Colon (tissue), 2 donors: ENCODE data around the gene CTNND1.

Experiments
- FAIRE-seq: peaks from 2 replicates; lab custom pipeline; 2012; peaks lifted over from hg19 to GRCh38; lab: Jason Lieb, UNC
- donor health status: control.
- donor health status: control.

CTNND1 gene

DNA sequence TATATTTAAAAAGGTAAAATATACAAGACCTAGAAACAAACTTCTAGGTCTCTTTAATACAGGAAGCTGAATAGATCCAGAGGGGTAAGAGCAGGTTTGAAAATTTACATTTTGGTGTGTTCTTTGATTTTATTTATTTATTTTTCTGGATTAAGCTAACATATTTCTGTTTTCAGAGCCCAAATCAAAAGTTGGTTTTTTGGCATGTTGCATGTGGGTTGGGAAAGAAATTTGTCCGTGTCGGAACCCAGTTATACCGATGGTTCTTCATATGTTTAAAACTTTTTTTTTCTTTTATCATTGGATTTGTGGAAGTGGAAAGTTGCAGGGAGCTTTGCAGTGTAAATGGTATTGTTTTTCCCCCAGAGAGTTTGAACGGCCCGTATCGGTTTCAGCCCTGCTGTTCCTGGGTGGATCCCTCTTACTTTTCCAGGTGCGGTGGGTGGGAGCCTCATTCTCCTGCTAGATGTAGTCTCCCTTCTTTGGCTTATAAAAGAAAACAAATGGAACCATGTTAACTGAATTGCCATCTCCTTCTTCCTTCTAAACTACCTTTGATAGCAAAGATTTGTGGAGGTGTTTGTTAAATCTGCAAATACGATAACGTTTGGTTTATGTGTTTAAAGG is 746 bp downstream of the CTNND1 start:
- FAIRE-seq: no peak

GRCh38 chr11:57763568-57763967 is 2.0 kb downstream of the CTNND1 start:
- no peak for FAIRE-seq

- no peak for FAIRE-seq
Measured at GRCh38 chr11:57764021-57764420, 2.4 kb downstream of the CTNND1 start.

- FAIRE-seq: no peak
Measured at GRCh38 chr11:57764566-57764965, 3.0 kb downstream of the CTNND1 start.

- FAIRE-seq: no peak
Measured at GRCh38 chr11:57764972-57765371, 3.4 kb downstream of the CTNND1 start.

DNA sequence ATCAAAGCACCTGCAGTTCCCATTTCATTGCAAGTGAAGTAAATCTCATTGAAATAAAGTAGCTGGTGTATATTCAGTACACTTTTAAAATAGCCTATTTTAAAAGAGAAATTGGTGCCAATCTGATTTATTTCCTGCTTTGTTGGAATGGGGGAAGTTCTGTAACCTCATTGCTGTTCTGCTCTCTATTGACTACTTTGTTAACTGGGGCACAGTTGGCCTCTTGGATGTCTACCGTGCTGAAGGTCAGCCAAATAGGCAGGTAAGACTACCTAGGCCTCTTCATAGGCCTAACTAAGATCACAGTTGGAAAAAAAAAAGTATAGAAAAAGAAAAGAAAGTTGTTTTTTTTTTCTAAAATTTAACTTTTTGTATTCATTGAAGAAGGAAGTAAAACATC is 9.2 kb downstream of the CTNND1 start:
- no peak for FAIRE-seq

DNA sequence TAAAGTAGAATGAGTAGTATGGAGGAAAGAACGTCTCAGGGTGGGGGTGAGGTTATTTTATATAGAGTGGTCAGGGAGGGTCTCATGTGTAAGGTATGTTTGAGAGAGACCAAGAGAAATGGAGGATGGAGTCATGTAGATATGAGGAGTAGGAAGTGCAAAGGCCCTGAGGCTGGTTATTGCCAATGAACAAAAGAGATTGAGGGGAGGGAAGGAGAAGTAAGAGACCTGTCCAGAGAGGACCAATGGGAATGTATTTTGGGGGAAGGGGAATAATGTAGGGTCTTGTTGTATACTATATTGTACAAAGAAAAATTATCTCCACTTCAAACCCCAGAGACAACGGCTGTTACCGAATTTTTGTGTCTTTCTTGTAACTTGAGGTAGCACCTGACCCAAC is 9.8 kb downstream of the CTNND1 start:
- FAIRE-seq: no peak

GRCh38 chr11:57772562-57772961 is 11.0 kb downstream of the CTNND1 start:
- FAIRE-seq: no peak

- FAIRE-seq: no peak
Measured at GRCh38 chr11:57773026-57773598, 11.5 kb downstream of the CTNND1 start.

- no peak for FAIRE-seq
Measured at GRCh38 chr11:57775491-57775890, 13.9 kb downstream of the CTNND1 start.

GRCh38 chr11:57776031-57776521 is 14.5 kb downstream of the CTNND1 start:
- FAIRE-seq: no peak

DNA sequence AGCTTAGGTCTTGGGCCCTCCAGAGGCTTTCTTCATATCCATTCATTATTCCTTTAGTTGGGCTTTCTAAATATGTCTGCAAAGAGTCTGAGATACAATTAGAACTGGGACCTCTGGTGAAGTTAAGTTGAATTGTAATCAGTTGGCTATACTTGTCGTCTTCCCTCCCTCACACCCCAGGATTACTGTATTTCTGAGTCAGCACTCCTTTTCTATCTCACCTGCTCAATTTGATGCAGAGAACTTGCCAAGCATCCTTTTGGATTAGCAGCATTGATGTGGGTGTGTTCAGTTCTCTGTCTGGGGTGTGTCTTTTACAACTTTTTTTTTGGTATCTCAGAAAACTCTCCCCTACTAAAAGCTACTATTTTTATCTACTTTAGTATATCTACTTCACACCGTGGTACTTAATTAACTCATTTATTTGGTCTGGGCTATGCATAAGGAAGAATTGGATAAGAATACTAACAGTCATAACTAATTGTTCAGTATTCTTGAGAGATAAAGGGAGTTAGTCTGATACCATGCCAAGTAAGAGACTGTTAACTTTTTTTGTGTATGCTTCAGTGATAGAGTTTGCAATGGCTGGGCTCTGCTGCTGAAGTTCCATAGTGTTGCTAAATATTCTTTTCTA is 15.1 kb downstream of the CTNND1 start:
- no peak for FAIRE-seq

DNA sequence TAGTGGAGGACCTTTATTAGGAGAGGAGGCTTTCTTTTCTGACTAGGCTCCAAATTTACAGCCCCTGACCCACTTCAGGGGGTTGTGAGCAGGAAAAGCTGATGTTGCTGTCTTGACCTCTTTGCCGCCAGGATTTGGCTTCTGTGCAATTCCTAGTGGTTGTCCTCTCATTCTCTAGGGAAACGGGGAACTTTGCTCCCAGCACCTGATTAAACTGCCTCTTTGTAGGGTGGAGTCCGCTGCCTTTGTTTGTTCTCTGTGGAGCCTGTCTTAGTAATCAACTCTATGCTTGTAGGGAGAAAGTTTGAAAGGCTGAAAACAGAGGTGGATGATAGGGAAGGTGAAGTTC is 16.3 kb downstream of the CTNND1 start:
- FAIRE-seq: no peak

DNA sequence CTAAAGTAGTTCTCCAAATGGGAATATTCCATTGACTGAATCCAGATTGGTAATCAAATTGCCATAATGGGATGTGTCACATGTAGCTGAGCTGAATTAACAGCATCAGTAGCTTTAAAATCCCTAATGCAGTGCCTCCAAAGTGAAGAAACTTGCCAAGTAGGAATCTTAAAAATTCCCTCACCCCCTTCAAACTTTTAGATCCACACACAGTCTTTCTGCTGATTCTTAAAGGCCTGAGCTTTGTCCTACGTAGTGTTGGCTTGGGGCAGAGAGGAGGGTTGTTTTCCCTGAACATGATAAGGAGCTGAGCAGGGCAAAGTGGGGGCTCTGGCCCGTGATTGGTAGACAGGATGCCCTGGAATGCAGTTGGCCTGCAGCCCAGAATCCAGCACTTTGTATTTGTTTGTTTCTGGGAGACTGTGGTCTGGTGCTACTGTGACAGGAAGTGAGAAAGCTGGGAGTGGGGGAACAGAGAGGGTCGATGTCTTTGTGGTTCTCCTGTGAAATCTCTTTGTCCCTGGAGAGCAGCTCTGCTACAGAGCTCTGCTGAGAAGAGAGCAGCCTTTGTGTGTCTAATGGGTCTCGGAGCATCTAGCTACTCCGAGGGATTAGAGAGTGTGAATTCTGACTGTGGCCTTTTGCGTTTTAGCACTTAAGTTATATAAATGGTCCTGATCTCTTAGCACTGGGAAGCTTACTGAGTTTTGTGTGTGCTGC is 16.9 kb downstream of the CTNND1 start:
- FAIRE-seq: no peak

DNA sequence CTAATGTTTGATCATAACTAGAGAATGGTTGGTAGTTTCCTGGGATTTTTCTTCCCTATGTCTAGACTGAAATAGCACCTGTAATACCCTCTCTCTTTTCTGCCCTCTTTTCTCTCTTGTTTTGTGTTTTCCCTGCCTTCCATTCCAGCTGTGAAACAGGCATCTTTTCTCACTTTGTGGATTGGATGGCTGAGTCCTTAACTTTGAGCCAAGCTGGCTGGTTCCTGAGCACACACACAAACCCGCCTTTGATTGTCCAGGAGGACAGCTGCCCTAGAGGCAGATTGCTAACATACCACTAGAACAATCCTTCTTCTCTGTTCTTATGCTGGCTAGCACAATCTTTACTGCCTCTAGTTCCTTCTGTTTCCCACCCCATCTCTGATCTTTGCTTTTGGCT is 17.7 kb downstream of the CTNND1 start:
- no peak for FAIRE-seq

DNA sequence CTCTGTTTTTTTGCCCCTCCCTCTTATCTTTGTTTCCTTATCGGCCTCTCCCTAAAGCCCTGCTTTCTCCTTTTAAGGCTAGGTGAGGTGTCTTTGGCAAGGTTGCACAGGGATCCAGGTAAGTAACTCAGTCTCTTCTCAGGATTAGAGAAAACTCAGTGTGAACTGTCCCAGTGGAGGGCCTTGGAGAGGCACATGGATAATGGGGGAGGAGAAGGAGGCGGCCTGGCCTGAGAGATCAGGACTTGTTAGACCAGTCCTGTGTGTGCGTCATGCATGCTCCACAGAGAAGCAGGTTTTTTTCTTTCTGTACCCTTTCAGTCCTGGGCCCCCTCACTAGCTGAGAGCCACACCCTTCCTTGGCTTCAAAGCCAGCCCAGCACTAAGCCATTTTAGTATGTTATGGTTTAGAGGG is 19.9 kb downstream of the CTNND1 start:
- no peak for FAIRE-seq

GRCh38 chr11:57785072-57785471 is 23.5 kb downstream of the CTNND1 start:
- FAIRE-seq: no peak

DNA sequence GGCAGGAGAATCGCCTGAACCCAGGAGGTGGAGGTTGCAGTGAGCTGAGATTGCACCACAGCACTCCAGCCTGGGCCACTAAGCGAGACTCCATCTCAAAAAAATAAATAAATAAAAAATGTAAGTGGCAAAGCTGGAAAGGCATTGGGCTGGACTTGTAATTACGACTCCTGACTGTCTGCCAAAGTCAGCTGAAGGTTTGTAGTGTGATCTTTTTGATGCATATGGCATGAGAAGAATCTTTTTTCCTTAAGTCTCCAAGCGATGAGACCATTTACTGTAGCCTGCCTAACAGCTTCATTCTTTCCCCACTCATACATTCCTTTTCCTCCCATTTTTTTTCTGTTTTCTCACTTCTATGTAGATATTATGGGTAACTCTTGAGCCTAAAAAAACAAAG is 24.8 kb downstream of the CTNND1 start:
- FAIRE-seq: no peak

DNA sequence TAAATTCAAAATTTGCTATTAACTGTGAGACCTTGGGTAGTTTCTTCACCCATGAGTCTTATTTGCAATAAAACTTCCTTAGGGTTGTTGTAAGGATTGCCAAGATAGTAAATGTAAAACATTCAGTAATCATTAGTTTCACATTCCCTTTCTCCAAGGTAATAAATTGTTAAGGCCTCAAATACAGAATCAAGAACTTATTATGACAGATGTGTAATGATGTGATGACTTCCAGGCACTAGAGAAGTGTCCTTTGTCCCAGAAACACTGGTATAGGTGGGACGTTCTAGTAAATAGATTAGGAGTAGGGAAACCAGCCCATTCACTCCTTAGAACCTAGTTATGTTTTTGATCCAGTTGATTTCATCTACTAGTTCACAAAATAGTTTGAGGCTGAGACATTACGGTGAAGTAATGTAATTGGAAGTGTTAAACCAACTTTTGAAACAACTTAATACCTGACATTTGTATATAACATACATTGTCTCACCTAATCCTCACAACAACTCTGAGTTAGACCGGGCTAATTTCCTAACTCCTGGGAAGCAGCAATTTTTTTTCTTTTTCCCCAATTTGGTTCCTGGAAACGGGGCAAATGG is 25.5 kb downstream of the CTNND1 start:
- FAIRE-seq: no peak

GRCh38 chr11:57787920-57788702 is 26.5 kb downstream of the CTNND1 start:
- FAIRE-seq: no peak

GRCh38 chr11:57788703-57789088 is 27.1 kb downstream of the CTNND1 start:
- FAIRE-seq: no peak
